NCI-H2107 treated with DMSO at 0.1 percent for 48 hours (cell line): ENCODE results near the gene SBF2.
"Not testable (repeated sequence)": the region's sequence is repeated elsewhere in the genome, so short reads cannot be mapped to it uniquely, and the experiment has no call there.

Source experiments
- DNase-seq: peaks from one replicate; lab custom pipeline; 2025; ENCODE audit not compliant: unreplicated experiment; lab: John Stamatoyannopoulos, UW

Gene SBF2

DNA sequence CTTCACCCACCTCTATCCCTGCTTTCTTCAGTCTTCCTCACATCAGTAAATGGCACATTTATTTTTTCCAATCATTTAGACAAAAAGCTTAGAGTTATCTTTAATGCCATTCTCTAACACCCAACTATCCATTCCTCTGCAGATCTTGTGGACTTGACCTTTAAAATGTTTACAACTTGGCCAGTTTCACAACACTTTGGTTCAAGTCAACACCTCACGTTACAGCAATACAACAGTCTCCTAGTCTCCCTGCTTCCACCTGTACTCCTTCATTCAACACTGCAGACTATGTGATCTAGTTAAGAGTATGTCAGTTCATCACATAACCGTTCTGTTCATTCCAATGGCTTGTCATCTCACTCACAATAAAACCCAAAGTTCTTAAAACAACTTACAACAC lies 325.0 kb downstream of the SBF2 start:
- DNase-seq, result no peak

DNA sequence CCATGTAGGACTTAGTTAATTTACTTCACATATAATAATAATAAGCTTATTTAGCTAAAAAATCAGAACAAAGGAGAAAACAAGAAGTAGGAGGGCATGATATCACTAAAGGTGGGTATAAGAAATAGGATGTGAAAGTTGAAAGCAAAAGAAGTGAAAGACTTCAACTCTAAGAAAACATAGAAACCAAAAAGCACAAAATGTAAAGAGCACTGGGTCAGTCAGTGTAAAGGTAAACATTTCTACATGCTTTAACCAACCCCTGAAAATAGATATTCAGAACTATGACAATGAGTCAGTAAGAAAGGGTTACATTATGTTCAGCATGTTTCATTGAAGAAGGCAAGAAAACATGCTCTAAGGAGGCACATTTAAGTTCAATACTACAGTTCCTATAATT lies 331.3 kb downstream of the SBF2 start:
- no peak for DNase-seq

DNA sequence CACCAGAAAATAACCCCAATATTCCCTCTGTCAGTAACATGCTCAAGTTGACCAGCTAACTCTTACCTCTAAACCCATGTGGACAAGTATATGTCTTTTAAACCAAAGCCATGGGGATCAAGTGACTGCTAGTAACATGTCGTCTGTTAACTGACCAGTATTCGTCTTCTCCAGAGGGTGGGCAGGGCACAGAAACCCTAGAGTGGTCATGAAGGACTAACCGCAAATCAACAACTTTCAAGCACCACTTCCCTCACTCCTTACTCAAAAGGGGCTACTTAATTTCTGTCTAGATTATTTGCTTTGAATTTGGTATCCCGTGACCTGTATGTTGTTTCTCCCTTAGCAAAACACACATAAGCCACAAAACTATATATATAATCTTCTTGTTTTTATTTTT lies 336.9 kb downstream of the SBF2 start:
- no peak for DNase-seq

DNA sequence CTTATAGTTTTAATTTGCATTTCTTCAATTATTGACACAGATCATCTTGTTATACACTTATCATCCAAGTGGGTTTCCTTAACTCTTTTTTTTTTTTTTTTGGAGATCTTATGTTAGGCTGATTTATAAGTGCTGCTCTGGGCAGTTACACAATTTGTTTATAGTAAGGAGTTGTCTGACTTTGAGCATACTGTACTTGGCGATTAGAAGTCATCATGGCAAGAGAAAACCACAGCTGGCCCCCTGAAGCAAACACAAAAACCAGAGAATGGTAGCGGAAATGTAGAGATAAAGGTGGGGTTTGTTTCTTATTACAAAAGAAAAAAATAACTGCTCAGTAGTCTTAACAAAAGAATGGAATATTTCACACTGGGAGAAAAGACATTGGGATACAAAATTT lies 337.5 kb downstream of the SBF2 start:
- DNase-seq, result no peak

DNA sequence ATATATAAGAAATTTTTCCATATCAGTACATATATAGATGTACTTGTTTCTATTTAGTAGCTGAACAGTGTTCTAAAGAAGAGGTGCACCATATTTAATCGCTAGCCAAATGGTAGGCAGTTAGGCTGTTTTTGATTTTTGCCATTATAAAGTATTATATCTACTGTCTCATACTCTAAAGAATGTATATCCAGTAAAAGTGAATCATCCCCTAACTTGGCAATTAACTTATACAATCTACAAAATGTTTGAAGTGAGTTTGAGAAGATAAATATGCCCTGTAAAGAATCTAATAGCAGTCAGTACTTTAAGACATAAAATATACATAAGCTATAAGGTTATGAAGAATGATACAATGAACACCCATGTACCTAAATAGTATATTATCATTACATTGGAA lies 338.6 kb downstream of the SBF2 start:
- no peak for DNase-seq

DNA sequence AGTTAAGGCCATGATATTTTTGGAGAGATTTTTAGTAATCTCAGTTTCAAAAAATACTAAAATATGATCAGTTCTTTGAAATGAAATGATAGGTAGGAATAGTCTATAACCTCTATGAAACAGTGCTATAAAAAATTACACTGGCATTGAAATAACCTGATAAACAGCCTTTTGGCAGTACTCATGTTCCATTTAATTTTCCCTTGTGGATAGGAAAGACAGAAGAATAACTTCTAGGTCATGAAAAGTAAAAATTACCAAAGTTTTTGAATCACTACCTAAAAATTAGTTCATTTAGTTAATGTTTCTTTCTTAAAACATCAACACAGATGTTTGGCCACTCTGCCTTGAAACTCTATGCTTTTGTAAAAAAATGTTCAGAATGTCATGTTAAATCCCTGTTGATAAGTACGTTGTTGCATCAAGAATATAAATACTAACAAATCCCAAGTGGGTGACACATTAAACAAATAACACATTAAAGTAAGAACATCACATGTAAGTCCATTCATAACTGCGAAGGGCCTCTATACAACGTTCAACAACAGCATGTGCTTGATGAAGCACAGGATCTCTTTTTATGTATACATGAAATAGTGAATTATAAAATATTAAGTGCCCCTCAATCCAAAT lies 339.9 kb downstream of the SBF2 start:
- DNase-seq, result no peak

DNA sequence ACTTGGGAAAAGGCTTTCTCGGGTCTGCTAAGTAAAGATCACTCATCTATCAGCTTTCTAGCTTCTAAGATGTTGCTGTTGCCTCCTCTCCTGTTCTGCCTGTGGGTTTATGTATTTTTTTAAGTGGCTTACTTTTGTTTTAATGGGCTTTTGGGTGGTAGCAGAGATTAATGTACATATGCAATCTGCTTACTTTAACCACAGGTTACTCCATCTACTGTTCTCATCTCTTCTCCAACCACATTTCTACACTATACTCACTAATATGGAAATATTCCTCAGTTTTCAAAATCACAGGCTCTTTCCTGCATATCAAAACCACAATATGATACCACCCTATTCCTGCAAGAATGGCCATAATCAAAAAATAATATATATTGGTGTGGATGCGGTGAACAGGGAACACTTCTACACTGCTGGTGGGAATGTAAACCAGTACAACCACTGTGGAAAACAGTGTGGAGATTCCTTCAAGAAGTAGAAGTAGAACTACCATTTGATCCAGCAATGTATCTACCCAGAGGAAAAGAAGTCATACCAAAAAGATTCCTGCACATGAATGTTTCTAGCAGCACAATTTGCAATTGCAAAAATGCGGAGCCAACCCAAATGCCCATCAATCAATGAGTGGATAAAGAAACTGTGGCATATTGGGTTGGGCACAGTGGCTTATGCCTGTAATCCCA lies 341.4 kb downstream of the SBF2 start:
- no peak for DNase-seq

DNA sequence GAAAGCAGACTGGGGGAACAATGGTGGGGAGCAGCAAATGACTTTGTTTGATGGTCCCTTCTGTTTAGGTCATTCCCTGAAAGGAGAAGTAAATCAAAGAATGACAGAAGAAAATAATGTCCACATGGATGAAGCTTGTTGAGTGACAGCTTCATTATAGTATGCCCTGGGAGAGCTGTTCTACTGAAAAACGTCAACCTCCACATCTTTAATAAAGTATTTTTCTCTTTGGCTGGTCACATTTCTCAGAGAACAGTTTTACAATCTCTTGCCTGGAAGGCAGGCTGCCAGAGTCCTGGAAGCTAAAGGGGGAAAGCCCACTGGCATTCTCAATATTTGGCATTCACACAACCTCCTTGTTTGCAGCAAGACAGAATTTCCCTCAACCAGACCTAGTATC lies 342.2 kb downstream of the SBF2 start:
- DNase-seq, result no peak

DNA sequence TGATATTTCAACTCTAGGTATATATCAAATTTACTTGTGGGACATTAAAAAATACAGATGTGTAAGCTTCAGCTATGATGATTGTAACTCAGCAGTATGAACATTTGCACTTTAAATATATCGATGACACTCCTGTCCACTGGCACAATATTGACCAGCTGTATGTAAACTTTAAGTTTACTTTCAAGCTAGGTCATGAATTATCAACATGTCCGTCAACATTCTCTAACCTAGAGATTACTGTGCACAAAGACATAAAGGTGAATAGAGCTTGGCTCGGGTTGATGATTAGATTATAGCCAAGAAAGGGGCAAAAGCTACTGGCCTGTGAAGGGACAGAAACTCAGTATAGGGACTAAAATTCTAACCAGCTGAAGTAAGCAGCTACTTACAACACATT lies 343.6 kb downstream of the SBF2 start:
- no peak for DNase-seq

DNA sequence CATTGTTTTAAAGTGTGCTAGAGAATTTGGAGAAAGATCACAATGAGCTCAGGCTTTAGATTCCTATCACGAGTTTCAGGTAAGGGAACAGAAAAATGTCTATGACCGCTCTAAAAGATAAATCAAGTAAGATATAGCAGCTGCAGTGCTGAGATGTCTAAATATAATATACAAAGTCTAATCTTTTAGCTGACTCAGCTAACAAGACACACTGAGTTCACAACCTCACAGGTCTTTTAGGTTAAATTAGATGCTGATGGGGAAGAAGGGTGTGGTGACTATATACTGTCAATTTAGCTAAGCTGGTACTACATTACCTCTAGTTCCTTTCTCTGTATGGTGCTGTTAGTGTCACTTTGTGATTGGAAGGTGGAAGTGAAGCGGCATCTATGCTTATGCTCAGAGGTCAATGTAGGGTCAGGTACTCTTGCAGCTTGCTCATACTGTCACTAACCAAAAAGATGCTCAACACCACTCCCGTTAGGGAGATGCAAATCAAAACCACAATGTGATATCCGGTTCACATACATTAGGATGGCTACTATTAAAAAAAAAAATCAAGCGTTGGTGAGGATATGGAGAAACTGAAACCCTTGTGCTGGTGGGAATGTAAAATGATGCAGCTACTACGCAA lies 346.7 kb downstream of the SBF2 start:
- DNase-seq, result no peak

DNA sequence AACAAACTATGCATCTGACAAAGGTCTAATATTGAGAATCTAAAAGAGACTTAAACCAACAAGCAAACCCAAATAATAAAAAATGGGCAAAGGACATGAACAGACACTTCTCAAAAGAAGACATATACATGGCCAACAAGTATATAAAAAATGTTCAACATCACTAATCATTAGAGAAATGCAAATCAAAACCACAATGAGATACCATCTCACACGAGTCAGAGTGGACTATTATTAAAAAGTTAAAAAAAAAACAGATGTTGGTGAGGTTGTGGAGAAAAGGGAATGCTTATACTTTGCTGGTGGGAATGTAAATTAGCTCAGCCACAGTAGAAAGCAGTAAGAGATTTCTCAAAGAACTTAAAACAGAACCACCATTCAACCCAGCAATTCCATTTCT lies 348.3 kb downstream of the SBF2 start:
- not testable (repeated sequence) for DNase-seq

DNA sequence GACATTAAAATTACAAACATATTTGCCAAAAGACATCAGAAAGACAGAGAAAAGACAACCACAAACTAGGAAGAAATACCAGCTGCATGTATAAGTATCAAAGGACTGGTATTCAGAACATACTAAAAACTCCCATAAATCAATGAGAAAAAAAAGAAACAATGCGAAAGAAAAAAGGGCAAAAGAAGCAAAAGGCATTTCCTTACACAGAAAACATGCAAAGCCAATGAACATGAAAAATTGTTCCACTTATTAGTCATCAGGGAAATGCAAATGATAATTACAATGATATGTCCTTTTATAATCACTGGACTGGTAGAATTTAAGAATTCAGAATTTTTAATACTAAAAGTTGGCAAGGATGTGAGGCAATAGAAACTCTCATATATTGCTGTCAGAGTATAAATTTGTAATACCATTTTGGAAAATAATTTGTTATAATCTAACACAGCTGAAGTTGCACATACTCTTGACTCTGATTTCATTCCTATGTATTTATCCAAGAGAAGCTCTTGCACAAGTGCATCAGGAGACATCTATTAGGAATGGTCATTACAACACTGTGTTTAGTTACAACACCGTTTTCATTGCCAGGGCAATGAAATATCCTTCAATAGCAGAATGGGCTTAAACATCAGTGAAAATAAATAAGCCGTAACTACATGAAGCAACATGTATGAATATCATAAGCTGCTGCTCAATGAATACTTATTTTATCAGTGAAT lies 350.5 kb downstream of the SBF2 start:
- no peak for DNase-seq

DNA sequence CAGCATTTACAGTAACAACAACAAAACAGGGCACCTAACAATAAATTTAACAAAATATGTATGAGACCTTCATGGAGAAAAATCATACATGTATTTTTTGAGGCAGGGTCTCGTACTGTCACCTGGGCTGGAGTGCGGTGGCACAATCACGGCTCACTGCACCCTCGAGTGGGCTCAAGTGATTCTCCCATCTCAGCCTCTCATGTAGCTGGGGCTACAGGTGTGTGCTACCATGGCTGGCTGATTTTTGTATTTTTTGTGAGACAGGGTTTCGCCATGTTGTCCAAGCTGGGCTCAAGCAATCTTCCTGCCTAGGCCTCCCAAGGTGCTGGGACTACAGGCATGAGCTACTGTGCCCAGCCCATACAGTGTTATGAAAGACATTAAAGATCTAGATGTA lies 352.0 kb downstream of the SBF2 start:
- DNase-seq, result no peak

DNA sequence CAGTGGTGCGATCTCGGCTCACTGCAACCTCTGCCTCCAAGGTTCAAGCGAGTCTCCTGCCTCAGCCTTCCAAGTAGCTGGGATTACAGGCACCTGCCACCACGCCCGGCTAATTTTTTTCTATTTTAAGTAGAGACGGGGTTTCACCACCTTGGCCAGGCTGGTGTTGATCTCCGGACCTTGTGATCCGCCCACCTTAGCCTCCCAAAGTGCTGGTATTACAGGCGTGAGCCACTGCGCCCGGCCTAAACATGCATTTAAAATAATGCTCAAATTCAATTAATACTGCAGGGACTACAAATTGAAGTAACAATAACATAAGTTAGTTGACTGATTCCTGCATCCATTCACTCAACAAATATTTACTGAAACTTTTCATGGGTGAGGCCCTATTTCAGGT lies 354.9 kb downstream of the SBF2 start:
- DNase-seq, result not testable (repeated sequence)

DNA sequence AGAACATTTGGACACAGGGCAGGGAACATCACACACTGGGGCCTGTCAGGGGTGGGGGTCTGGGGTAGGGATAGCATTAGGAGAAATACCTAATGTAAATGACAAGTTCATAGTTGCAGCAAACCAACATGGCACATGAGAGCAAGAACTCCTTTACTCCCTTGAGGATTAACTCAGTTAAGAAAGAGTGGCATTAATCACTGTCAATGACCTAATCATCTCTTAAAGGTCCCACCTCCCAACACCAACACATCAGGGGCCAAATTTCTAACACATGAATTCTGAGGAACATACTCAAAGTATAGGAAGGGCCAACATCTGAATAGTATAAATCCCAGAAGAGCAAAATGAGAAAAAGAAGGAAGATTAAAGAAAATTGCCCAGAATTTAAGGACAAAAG lies 357.3 kb downstream of the SBF2 start:
- no peak for DNase-seq

DNA sequence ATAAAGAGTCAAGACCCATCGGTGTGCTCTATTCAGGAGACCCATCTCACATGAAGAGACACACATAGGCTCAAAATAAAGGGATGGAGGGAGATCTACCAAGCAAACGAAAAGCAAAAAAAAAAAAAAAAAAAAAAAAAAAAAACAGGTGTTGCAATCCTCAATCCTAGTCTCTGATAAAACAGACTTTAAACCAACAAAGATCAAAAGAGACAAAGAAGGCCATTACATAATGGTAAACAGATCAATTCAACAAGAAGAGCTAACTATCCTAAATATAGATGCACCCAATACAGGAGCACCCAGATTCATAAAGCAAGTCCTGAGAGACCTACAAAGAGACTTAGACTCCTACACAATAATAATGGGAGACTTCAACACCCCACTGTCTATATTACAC lies 361.2 kb downstream of the SBF2 start:
- DNase-seq, result not testable (repeated sequence)

DNA sequence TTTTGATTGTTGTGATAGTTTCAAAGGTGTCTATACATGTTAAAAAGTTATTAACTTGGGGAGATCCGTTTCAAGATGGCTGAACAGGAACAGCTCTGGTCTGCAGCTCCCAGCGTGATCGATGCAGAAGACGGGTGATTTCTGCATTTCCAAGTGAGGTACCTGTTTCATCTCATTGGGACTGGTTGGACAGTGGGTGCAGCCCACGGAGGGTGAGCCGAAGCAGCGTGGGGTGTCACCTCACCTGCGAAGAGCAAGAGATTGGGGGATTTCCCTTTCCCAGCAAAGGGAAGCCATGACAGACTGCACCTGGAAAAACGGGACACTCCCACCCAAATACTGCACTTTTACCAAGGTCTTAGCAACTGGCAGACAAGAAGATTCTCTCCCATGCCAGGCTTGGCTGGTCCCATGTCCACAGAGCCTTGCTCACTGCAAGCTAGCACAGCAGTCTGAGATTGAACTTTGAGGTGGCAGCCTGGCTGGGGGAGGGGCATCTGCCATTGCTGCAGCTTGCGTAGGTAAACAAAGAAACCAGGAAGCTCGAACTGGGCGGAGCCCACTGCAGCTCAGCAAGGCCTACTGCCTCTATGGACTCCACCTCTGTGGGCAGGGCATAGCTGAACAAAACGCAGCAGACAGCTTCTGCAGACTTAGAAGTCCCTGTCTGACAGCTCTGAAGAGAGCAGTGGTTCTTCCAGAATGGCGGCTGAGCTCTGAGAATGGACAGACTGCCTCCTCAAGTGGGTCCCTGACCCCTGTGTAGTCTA lies 363.3 kb downstream of the SBF2 start:
- not testable (repeated sequence) for DNase-seq

DNA sequence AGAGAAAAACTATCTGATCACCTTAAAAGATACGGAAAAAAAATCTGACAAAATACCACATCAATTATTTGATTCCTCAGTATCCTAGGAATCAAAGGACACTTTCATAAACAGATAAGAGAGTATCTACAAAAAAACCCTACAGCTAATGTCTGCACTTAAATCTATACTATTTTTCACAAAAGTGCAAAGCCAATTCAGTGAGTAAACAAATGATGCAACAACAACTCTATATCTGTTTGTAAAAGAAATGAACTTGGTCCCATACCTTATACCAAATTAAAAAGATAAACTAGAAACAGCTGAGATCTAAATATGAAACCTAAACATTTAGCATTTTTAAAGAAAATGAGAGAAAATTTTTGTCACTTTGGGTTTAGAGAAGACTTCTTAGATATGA lies 366.3 kb downstream of the SBF2 start:
- no peak for DNase-seq

DNA sequence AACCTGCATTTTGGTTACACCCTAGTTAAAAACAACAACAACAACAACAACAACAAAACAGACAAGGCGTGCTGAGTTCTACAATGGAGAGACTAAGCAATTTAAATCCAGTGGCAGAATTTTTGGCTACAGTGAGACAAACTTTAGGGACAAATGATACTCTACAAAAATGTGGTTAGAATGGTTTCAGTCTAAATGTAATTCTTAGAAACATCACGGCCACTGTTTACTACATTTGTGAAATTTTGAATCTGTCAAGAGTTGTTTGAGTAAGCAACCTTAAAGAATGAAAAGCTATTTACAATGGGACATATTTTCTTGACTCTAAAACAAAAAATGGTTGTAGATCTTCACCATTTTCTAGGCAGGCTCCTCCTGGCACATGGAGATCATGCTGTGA lies 370.7 kb downstream of the SBF2 start:
- DNase-seq, result no peak

DNA sequence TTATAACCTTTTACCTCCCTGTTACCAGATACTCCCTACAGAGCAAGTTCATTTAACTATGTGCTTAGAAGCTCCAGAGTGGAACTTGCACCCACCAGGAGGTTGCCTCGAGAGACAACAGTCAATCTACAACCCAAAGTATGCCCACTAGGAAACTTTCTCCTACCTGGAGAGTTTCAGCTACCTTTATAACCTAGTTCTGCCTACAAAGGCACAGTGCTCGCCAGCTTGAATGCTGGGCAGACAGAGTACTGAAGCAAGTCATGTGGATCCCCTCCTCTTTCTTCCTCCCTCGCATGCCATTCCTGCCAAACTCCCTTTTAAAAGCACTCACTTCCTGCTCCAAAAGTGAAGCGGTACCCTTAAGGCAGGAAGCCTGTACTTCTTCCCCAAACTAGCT lies 371.2 kb downstream of the SBF2 start:
- DNase-seq, result no peak

DNA sequence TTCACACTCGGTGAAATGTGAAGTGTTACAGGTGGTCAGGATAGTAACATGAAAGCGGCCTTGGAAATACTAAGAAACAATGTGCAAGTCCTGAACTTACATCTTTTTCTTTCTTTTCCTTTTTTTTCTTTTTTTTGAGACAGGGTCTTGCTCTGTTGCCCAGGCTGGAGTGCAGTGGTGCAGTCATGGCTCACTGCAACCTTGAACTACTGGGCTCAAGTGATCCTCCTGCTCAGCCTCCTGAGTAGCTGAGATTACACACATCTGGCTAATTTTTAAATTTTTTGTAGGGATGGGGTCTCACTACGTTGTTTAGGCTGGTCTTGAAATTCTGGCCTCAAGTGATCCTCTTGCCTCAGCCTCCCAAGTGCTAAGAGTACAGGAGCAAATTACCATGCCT lies 377.5 kb downstream of the SBF2 start:
- no peak for DNase-seq
